Ovary (tissue), 3 donors: Measurements from ENCODE around the gene UTS2R.

Experiments
- EP300 ChIP-seq: sonication (generic); formaldehyde crosslinking; IDR thresholded peaks from one replicate; pipeline ENCODE4 v1.6.1; 2017; ENCODE audit warnings: antibody characterized with exemption
- TF ChIP-seq, protein P1 (sequence below), 3 donors: fragments of 450-650 bp in 2 of 3; fragments of 200-600 bp in 1 of 3; IDR thresholded peaks; one replicate each; pipeline versions ENCODE4 v1.5.1 to v1.8.0; 2016 to 2022; ENCODE audit warnings: antibody characterized with exemption in 3 of 3, mild to moderate bottlenecking in 1 of 3
- donor health status: DM: no; HTN: no; CAD: no.

DNA sequence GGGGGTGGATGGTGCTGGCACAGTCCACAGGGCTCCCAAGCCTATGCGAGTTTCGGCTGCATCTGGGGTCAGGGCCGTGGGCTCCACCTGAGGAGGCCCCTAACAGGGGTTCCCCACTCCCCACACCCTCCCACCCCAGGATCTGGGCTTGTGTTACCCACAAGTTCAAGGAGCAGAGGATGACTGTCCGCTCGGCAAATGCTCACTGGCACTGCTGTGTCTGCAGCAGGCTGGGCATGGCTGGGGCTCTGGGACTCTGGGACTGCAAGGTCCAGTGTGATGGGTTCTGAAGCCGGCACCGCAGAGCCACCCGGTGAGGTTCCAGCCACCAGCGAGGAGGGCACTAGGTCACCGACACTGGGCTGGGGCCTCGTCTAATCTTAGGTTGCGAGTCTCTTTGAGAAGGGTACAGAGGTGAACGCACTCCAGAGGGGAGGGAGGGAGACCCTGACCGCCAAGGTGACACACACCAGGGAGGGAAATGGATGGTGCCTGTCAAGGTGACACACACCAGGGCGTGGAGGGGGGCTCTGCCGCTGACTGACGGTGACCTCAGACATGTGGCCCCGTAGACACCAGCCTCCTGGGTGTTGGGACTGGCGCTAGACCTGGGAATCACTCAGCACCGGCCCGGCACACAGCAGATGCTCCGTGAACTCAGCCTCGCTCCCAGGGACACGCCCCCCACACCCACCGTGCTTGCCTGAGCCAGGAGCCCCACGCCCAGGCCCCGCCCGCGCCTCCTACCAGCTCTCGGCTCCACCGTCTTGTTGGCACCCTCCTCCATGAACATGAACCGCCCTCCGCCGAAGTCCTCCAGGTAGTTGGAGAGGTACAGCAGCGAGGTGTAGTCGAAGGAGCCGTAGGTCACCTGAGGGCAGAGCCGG, 26.1 kb downstream of the UTS2R start:
- TF ChIP-seq, protein P1, sequence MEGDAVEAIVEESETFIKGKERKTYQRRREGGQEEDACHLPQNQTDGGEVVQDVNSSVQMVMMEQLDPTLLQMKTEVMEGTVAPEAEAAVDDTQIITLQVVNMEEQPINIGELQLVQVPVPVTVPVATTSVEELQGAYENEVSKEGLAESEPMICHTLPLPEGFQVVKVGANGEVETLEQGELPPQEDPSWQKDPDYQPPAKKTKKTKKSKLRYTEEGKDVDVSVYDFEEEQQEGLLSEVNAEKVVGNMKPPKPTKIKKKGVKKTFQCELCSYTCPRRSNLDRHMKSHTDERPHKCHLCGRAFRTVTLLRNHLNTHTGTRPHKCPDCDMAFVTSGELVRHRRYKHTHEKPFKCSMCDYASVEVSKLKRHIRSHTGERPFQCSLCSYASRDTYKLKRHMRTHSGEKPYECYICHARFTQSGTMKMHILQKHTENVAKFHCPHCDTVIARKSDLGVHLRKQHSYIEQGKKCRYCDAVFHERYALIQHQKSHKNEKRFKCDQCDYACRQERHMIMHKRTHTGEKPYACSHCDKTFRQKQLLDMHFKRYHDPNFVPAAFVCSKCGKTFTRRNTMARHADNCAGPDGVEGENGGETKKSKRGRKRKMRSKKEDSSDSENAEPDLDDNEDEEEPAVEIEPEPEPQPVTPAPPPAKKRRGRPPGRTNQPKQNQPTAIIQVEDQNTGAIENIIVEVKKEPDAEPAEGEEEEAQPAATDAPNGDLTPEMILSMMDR (IDR thresholded peaks at IDR 0.05): no peak
- no peak for TF ChIP-seq EP300
